Measurements from ENCODE around the gene ESRRG. TPM values are rescaled to one million over a fixed set of nuclear protein-coding genes. Genes with fewer than 3 reads are reported as not detected.

Gene ESRRG
- total RNA-seq, 2 donors from 2014 or later: 5.1 to 6.7 TPM

DNA sequence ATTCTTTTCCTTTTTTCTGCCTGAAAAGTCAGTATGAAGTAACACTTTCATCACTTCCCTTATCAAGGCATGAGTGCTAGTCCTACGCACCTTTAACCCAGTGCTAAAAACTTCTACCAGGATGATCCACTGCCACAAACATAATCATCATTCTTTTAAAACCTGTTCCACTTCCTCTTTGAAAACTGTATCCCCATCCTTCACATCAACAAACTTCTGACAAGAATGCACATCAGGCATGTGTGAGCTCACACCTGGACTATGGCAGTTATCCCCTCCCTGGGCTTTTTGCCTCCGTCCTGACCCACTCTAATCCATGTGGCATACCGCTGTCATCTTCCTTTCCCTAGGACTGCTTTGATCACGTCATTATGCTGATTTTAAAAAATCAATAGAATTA lies 70.2 kb downstream of the ESRRG start:
- Mint-ChIP-seq H3K4me3 (no peak overlapping the region), H3K9me3 (no peaks in the 10 kb centered on the region)
- WGBS, 2 experiments (ENCODE audit: insufficient coverage in 1 of 2, insufficient read length in 1 of 2): 89 to 94% methylated on average over 4 of the region's 4 CpGs

DNA sequence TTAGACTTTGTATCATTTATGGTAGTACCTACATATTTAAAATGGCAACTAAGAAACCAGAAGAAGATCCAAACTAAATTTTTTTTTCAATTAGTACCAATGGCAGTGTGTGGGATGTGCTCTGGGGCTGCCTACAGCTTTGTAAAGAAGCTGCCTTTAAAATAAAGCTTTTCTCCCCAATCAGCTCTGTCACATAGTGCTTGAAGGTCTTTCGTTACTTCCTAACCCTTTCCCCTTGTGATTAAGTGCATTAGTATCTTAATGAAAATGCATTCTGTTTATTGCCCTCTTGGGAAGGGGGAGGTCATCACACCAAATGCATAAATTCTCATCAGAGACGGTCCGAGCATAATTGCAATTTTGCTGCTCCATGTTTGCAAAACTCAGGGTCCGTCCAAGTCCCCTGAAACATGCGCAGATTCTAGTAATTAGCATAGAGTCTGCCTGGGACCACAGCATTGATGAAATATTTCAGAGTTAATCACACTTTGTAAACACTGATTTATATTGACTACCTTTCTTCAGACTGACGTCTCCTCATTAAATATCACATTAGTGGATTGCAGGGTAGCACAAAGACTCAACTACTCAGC lies 71.3 kb downstream of the ESRRG start:
- no peaks in the 10 kb centered on the region for H3K9me3 Mint-ChIP-seq
- WGBS, 2 experiments (ENCODE audit: insufficient coverage in 1 of 2, insufficient read length in 1 of 2): 90 to 96% methylated on average over 3 to 6 of the region's 6 CpGs
- no peaks in the 10 kb centered on the region for H3K9me3 ChIP-seq (ENCODE audit: control insufficient read depth, low read length)

More for the DNA sequence above, 70.2 kb downstream of the ESRRG start:
- Histone ChIP-seq H3K36me3 (ENCODE audit: control insufficient read depth, insufficient read depth, low read length) (no peaks in the 10 kb centered on the region), H3K27me3 (ENCODE audit: control insufficient read depth, insufficient read depth, low read length, poor library complexity, severe bottlenecking) (peaks cover 21% of the 10 kb centered on the region), H3K9ac (ENCODE audit: extremely low read depth, low read length, poor library complexity, severe bottlenecking) (no peak overlapping the region), H3K4me1 (ENCODE audit: control insufficient read depth, insufficient read depth, low read length) (no peaks in the 10 kb centered on the region), H3K27ac (ENCODE audit: low read depth, low read length) (no peak overlapping the region), H3K4me3 (ENCODE audit: low read length) (no peak overlapping the region), H3K9me3 (ENCODE audit: control insufficient read depth, low read length) (no peaks in the 10 kb centered on the region)
- Mint-ChIP-seq H3K27ac (no peak overlapping the region), H3K36me3 (ENCODE audit: low read depth) (no peaks in the 10 kb centered on the region), H3K27me3 (ENCODE audit: insufficient read depth) (peaks cover 21% of the 10 kb centered on the region), H3K4me1 (peaks cover 5% of the 10 kb centered on the region)
- DNase-seq: no peak
- TF ChIP-seq, protein P1, sequence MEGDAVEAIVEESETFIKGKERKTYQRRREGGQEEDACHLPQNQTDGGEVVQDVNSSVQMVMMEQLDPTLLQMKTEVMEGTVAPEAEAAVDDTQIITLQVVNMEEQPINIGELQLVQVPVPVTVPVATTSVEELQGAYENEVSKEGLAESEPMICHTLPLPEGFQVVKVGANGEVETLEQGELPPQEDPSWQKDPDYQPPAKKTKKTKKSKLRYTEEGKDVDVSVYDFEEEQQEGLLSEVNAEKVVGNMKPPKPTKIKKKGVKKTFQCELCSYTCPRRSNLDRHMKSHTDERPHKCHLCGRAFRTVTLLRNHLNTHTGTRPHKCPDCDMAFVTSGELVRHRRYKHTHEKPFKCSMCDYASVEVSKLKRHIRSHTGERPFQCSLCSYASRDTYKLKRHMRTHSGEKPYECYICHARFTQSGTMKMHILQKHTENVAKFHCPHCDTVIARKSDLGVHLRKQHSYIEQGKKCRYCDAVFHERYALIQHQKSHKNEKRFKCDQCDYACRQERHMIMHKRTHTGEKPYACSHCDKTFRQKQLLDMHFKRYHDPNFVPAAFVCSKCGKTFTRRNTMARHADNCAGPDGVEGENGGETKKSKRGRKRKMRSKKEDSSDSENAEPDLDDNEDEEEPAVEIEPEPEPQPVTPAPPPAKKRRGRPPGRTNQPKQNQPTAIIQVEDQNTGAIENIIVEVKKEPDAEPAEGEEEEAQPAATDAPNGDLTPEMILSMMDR (conservative IDR thresholded peaks at IDR 0.05): no peak

DNA sequence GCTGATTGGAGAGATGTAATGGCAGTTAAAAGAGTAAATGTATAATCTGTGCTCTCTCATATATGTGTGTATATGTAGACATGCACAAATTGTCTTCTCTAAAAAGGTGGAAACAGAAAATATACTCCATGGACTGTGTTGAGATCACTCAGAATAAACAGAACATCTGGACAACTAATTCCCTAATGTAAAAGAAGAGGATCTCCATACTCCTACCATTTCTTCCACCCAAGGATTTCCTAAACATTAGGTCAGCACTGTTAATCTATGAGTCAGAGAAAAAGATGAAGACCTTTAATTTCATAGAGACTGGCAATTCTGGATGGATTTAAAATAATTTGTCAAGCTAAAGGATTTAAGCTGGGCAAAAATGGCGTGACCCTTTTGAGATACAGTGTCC lies 80.1 kb downstream of the ESRRG start:
- Histone ChIP-seq H3K9me3 (ENCODE audit: control insufficient read depth, low read length) (no peaks in the 10 kb centered on the region), H3K4me1 (ENCODE audit: control insufficient read depth, insufficient read depth, low read length) (no peaks in the 10 kb centered on the region), H3K27me3 (ENCODE audit: control insufficient read depth, insufficient read depth, low read length, poor library complexity, severe bottlenecking) (peaks cover 19% of the 10 kb centered on the region), H3K36me3 (ENCODE audit: control insufficient read depth, insufficient read depth, low read length) (no peaks in the 10 kb centered on the region), H3K4me3 (ENCODE audit: low read length) (no peak overlapping the region), H3K27ac (ENCODE audit: low read depth, low read length) (no peak overlapping the region), H3K9ac (ENCODE audit: extremely low read depth, low read length, poor library complexity, severe bottlenecking) (no peak overlapping the region)
- no peak for DNase-seq
- peaks cover 21% of the 10 kb centered on the region for H3K27me3 Mint-ChIP-seq (ENCODE audit: insufficient read depth)
- no peaks in the 10 kb centered on the region for H3K4me1 Mint-ChIP-seq
- no peaks in the 10 kb centered on the region for H3K36me3 Mint-ChIP-seq (ENCODE audit: low read depth)
- TF ChIP-seq, protein P1 (conservative IDR thresholded peaks at IDR 0.05): no peak
- WGBS, 2 experiments (ENCODE audit: insufficient coverage in 1 of 2, insufficient read length in 1 of 2): 90 to 92% methylated on average over 1 of the region's 1 CpG
- H3K4me3 Mint-ChIP-seq: no peak overlapping the region
- H3K9me3 Mint-ChIP-seq: no peaks in the 10 kb centered on the region
- no peak overlapping the region for H3K27ac Mint-ChIP-seq

More for the DNA sequence above, 71.3 kb downstream of the ESRRG start:
- Histone ChIP-seq H3K4me3 (ENCODE audit: low read length) (no peak overlapping the region), H3K36me3 (ENCODE audit: control insufficient read depth, insufficient read depth, low read length) (no peaks in the 10 kb centered on the region), H3K27ac (ENCODE audit: low read depth, low read length) (no peak overlapping the region), H3K9ac (ENCODE audit: extremely low read depth, low read length, poor library complexity, severe bottlenecking) (no peak overlapping the region), H3K4me1 (ENCODE audit: control insufficient read depth, insufficient read depth, low read length) (no peaks in the 10 kb centered on the region), H3K27me3 (ENCODE audit: control insufficient read depth, insufficient read depth, low read length, poor library complexity, severe bottlenecking) (peaks cover 32% of the 10 kb centered on the region)
- Mint-ChIP-seq H3K27me3 (ENCODE audit: insufficient read depth) (peaks cover 30% of the 10 kb centered on the region), H3K4me3 (no peak overlapping the region), H3K27ac (no peak overlapping the region), H3K4me1 (peaks cover 5% of the 10 kb centered on the region), H3K36me3 (ENCODE audit: low read depth) (no peaks in the 10 kb centered on the region)
- DNase-seq: no peak
- TF ChIP-seq, protein P1 (conservative IDR thresholded peaks at IDR 0.05): no peak

Measured in endodermal cell (in vitro differentiated cells).